Measurements from ENCODE around the gene POU3F1. TPM values are rescaled to one million over a fixed set of nuclear protein-coding genes. Genes with fewer than 3 reads are reported as not detected.

The POU3F1 gene
- total RNA-seq, 2 donors from 2014 or later, result 0.20 to 0.46 TPM

- Histone ChIP-seq H3K4me3 (ENCODE audit: low read length) (peak overlapping the region; percentile 90), H3K27me3 (ENCODE audit: control insufficient read depth, insufficient read depth, low read length, poor library complexity, severe bottlenecking) (no peaks in the 10 kb centered on the region), H3K9ac (ENCODE audit: extremely low read depth, low read length, poor library complexity, severe bottlenecking) (no peak overlapping the region), H3K27ac (ENCODE audit: low read depth, low read length) (no peak overlapping the region), H3K9me3 (ENCODE audit: control insufficient read depth, low read length) (no peaks in the 10 kb centered on the region), H3K4me1 (ENCODE audit: control insufficient read depth, insufficient read depth, low read length) (no peaks in the 10 kb centered on the region), H3K36me3 (ENCODE audit: control insufficient read depth, insufficient read depth, low read length) (peaks cover 38% of the 10 kb centered on the region)
- Mint-ChIP-seq H3K9me3 (peaks cover 3% of the 10 kb centered on the region), H3K27ac (no peak overlapping the region), H3K36me3 (ENCODE audit: low read depth) (peaks cover 29% of the 10 kb centered on the region), H3K4me3 (peak overlapping the region; percentile 100), H3K4me1 (peaks cover 13% of the 10 kb centered on the region), H3K27me3 (ENCODE audit: insufficient read depth) (no peaks in the 10 kb centered on the region)
- WGBS, 2 experiments (ENCODE audit: insufficient coverage in 1 of 2, insufficient read length in 1 of 2), result 87 to 90% methylated on average over 3 to 4 of the region's 4 CpGs
- DNase-seq, result no peak
- TF ChIP-seq CTCF (conservative IDR thresholded peaks at IDR 0.05), result no peak
Measured at GRCh38 chr1:38014171-38014570, 32.4 kb downstream of the POU3F1 start.

DNA sequence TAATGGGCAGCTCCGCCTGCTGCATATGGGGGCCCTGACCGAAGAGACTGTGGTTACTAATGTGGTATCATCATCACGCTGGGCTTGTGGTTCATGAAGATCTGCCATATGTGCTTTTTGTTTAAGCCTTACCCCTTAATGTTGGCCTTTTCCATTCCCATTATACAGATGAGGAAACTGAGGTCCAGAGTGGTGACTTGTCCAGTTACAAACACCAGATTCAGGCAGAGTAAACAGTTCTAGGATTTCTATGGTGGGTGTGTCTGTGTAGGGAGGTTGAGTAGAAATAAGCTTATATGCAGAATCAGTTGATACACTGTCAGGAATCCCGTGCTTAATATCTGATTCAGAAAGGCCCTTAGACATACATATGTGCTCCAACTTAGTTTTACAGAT lies 33.4 kb downstream of the POU3F1 start:
- H3K9me3 ChIP-seq (ENCODE audit: control insufficient read depth, low read length), result no peaks in the 10 kb centered on the region
- no peak for DNase-seq
- H3K9ac ChIP-seq (ENCODE audit: extremely low read depth, low read length, poor library complexity, severe bottlenecking), result peak overlapping the region; percentile 79
- Mint-ChIP-seq H3K4me1 (peaks cover 19% of the 10 kb centered on the region), H3K9me3 (peaks cover 3% of the 10 kb centered on the region), H3K36me3 (ENCODE audit: low read depth) (peaks cover 19% of the 10 kb centered on the region), H3K27ac (peak overlapping the region; percentile 99), H3K27me3 (ENCODE audit: insufficient read depth) (no peaks in the 10 kb centered on the region), H3K4me3 (peak overlapping the region; percentile 100)
- H3K4me3 ChIP-seq (ENCODE audit: low read length), result peak overlapping the region; percentile 90
- no peak for TF ChIP-seq CTCF (conservative IDR thresholded peaks at IDR 0.05)
- H3K27me3 ChIP-seq (ENCODE audit: control insufficient read depth, insufficient read depth, low read length, poor library complexity, severe bottlenecking), result no peaks in the 10 kb centered on the region
- 28 to 31% methylated on average over 3 to 4 of the region's 4 CpGs for WGBS, 2 experiments (ENCODE audit: insufficient coverage in 1 of 2, insufficient read length in 1 of 2)
- H3K4me1 ChIP-seq (ENCODE audit: control insufficient read depth, insufficient read depth, low read length), result peaks cover 4% of the 10 kb centered on the region
- peaks cover 28% of the 10 kb centered on the region for H3K36me3 ChIP-seq (ENCODE audit: control insufficient read depth, insufficient read depth, low read length)
- no peak overlapping the region for H3K27ac ChIP-seq (ENCODE audit: low read depth, low read length)

DNA sequence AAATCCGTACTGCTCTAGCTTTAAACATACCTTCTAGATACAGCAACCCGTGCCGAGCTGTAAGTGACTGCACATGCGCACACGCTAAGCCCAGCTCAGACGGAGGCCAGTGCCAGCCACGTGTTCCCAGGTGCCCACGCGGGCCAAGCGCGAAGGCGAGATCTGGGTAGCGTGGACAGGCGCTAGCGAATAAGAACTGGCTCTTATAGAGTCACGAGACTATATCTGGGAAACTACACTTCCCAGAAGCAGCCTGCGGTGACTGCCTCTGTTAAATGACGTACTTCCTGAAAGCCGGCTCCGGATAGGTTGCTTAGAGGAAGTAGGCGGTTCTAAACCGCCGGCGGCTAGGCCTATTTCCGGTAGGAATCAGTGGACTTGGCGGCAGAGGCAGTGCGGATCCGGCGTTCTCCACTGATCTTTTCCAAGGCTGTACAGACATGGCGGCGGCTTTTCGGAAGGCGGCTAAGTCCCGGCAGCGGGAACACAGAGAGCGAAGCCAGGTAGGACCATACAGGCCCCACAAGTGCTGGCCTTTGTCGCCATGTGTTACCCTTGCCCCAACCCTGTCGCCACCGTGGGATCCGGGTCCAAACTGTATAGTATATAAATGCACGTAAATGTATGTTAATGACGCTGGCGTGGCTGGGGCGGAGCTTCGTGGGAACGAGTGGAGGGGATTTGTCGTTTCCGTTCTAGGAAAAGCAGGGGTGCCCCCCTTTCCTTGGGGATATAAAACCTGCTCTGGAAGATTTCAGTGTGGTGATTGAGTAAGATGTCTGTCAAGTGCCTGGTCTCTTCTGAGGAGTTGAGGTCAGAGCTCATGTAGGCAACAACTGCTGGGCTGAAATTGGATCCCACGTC lies 34.0 kb downstream of the POU3F1 start, which contains the start of gene UTP11:
Gene UTP11, plus strand, starts transcription at position 372 of the 864 bp plus-strand sequence. Its CDS starts 69 bp downstream, at position 441.
- H3K36me3 Mint-ChIP-seq (ENCODE audit: low read depth), result peaks cover 13% of the 10 kb centered on the region

More for the DNA sequence above, 34.0 kb downstream of the POU3F1 start, which contains the start of gene UTP11:
- Mint-ChIP-seq H3K27me3 (ENCODE audit: insufficient read depth) (no peaks in the 10 kb centered on the region), H3K4me1 (peaks cover 19% of the 10 kb centered on the region), H3K4me3 (peak within 1 kb of the TSS; percentile 100), H3K27ac (peak within 1 kb of the TSS; percentile 99), H3K9me3 (peaks cover 3% of the 10 kb centered on the region)
- peak within 1 kb of the TSS; percentile 90 for H3K4me3 ChIP-seq (ENCODE audit: low read length)
- H3K36me3 ChIP-seq (ENCODE audit: control insufficient read depth, insufficient read depth, low read length), result peaks cover 22% of the 10 kb centered on the region
- DNase-seq, result peak; percentile 97
- TF ChIP-seq CTCF (conservative IDR thresholded peaks at IDR 0.05), result no peak
- peak within 1 kb of the TSS; percentile 79 for H3K9ac ChIP-seq (ENCODE audit: extremely low read depth, low read length, poor library complexity, severe bottlenecking)
- peak within 1 kb of the TSS; percentile 82 for H3K27ac ChIP-seq (ENCODE audit: low read depth, low read length)
- H3K4me1 ChIP-seq (ENCODE audit: control insufficient read depth, insufficient read depth, low read length), result peaks cover 4% of the 10 kb centered on the region
- 4 to 5% methylated on average over 19 to 49 of the region's 49 CpGs for WGBS, 2 experiments (ENCODE audit: insufficient coverage in 1 of 2, insufficient read length in 1 of 2)
- H3K9me3 ChIP-seq (ENCODE audit: control insufficient read depth, low read length), result no peaks in the 10 kb centered on the region
- no peaks in the 10 kb centered on the region for H3K27me3 ChIP-seq (ENCODE audit: control insufficient read depth, insufficient read depth, low read length, poor library complexity, severe bottlenecking)
